Suprapubic skin (tissue), 4 donors: ENCODE results near the gene SMPD3. TPM values are rescaled to one million over a fixed set of nuclear protein-coding genes. Genes with fewer than 3 reads are reported as not detected.

Source experiments
- DNase-seq, 2 donors: peaks; one replicate each; pipeline ENCODE4 v3.0.0-alpha.2; 2019; ENCODE audit warnings: low spot score in 2 of 2
- H3K27ac ChIP-seq: fragments of 200-600 bp; sonication (generic); one replicate; pipeline ENCODE4 v1.5.1; 2019
- H3K27me3 ChIP-seq: fragments of 200-600 bp; sonication (generic); one replicate; pipeline ENCODE4 v1.5.1; 2019
- H3K36me3 ChIP-seq: fragments of 200-600 bp; sonication (generic); one replicate; pipeline ENCODE4 v1.5.1; 2019
- H3K4me1 ChIP-seq: fragments of 200-600 bp; sonication (generic); one replicate; pipeline ENCODE4 v1.5.1; 2019
- H3K4me3 ChIP-seq: fragments of 200-600 bp; sonication (generic); one replicate; pipeline ENCODE4 v1.5.1; 2019; ENCODE audit warnings: mild to moderate bottlenecking
- H3K9me3 ChIP-seq: fragments of 200-600 bp; sonication (generic); one replicate; pipeline ENCODE4 v1.5.1; 2019
- EP300 ChIP-seq: sonication (generic); formaldehyde crosslinking; IDR thresholded peaks from one replicate; pipeline ENCODE4 v1.6.1; 2017; ENCODE audit warnings: antibody characterized with exemption
- POLR2A ChIP-seq, 2 donors: fragments of 450-650 bp; IDR thresholded peaks; one replicate each; pipeline ENCODE4 v1.6.1; 2017; ENCODE audit warnings: antibody characterized with exemption in 2 of 2, mild to moderate bottlenecking in 2 of 2, moderate library complexity in 2 of 2
- POLR2AphosphoS5 ChIP-seq, 3 donors: sonication (generic); formaldehyde crosslinking; IDR thresholded peaks; one replicate each; pipeline ENCODE4 v1.6.1; 2017; ENCODE audit warnings: antibody characterized with exemption in 3 of 3
- WGBS: methylation state at CpG from one replicate; pipeline ENCODE4 v1.1.5; 2018; 5-methylcytosine and 5-hydroxymethylcytosine counted together
- total RNA-seq, 4 donors: library from RNA; depleted of rRNA; stranded (reverse); fragments of >200 nt; gene quantifications; one replicate each; pipeline ENCODE4 v1.1.0, GENCODE V29; 2016
- TF ChIP-seq, protein P1 (sequence below), 2 donors: fragments of 200-600 bp in 1 of 2; fragments of 450-650 bp in 1 of 2; sonication (generic) in 1 of 2; IDR thresholded peaks; one replicate each; pipeline ENCODE4 v1.5.1; 2016 to 2019; ENCODE audit warnings: antibody characterized with exemption in 2 of 2, mild to moderate bottlenecking in 1 of 2, moderate library complexity in 1 of 2

The SMPD3 gene
- total RNA-seq, 4 donors from 2014 or later = 26.2 to 64.9 (median 39.9) TPM

DNA sequence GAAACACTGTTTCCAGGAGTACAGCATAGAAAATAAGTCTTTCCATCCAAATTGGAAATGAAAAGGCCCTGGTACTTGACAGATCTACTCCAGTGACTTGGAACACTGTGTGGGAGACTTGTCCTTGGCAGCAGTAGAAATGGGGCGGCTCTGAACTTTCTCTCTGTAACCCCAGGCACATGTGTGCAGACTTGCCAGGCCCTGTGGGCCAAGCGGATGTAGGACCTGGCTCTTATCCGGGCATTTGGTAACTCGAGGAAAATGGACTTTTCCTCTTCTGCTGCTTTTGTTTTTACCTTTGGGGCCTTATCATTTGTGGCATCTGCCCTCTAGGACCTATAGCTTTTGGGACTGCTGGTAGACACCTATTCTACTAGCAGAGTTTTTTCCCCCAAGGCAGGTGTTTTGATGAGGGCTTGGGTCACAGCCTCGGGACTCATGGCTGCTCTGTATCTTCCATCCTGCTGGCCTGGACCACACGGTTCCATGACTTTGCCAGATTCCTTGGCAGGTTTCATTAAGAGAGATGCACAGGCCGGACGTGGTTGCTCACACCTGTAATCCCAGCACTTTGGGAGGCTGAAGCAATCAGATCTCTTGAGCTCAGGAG, 43.5 kb downstream of the SMPD3 start:
- 45% methylated on average over 8 of the region's 8 CpGs for WGBS

DNA sequence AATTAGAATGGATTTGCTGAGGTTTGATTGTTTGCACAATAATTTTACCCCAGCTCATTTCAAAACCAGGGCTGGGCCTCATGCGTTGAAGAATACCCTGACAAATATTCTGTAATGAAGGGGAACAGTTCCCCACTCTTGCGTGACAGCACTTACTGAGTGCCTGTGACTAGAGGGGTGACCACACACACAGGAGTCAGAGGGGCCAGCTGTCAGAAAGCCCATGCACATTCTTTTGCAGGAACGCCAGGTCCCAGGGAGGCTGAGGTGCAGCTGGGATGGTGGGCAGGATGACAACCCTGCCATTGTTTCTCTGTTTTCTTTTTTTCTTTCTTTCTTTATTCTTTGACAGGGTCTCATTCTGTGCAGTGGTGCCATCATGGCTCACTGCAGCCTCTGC, 44.6 kb downstream of the SMPD3 start:
- Histone ChIP-seq H3K4me3 (no peak overlapping the region), H3K36me3 (no peaks in the 10 kb centered on the region), H3K9me3 (no peaks in the 10 kb centered on the region), H3K27ac (no peak overlapping the region), H3K27me3 (no peaks in the 10 kb centered on the region), H3K4me1 (no peaks in the 10 kb centered on the region)
- TF ChIP-seq POLR2A (IDR thresholded peaks at IDR 0.05) = no peak
- no peak for TF ChIP-seq POLR2AphosphoS5 (IDR thresholded peaks at IDR 0.05)
- TF ChIP-seq, protein P1, sequence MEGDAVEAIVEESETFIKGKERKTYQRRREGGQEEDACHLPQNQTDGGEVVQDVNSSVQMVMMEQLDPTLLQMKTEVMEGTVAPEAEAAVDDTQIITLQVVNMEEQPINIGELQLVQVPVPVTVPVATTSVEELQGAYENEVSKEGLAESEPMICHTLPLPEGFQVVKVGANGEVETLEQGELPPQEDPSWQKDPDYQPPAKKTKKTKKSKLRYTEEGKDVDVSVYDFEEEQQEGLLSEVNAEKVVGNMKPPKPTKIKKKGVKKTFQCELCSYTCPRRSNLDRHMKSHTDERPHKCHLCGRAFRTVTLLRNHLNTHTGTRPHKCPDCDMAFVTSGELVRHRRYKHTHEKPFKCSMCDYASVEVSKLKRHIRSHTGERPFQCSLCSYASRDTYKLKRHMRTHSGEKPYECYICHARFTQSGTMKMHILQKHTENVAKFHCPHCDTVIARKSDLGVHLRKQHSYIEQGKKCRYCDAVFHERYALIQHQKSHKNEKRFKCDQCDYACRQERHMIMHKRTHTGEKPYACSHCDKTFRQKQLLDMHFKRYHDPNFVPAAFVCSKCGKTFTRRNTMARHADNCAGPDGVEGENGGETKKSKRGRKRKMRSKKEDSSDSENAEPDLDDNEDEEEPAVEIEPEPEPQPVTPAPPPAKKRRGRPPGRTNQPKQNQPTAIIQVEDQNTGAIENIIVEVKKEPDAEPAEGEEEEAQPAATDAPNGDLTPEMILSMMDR (IDR thresholded peaks at IDR 0.05) = no peak
- TF ChIP-seq EP300 = no peak
- 86% methylated on average over 3 of the region's 3 CpGs for WGBS
- no peak for DNase-seq

More for the DNA sequence above, 43.5 kb downstream of the SMPD3 start:
- Histone ChIP-seq H3K36me3 (no peaks in the 10 kb centered on the region), H3K27me3 (peaks cover 3% of the 10 kb centered on the region), H3K4me1 (no peaks in the 10 kb centered on the region), H3K4me3 (no peak overlapping the region), H3K27ac (no peak overlapping the region), H3K9me3 (no peaks in the 10 kb centered on the region)
- TF ChIP-seq, protein P1 (IDR thresholded peaks at IDR 0.05) = no peak
- TF ChIP-seq POLR2AphosphoS5 (IDR thresholded peaks at IDR 0.05) = no peak
- TF ChIP-seq EP300 = no peak
- TF ChIP-seq POLR2A (IDR thresholded peaks at IDR 0.05) = no peak
- no peak for DNase-seq

DNA sequence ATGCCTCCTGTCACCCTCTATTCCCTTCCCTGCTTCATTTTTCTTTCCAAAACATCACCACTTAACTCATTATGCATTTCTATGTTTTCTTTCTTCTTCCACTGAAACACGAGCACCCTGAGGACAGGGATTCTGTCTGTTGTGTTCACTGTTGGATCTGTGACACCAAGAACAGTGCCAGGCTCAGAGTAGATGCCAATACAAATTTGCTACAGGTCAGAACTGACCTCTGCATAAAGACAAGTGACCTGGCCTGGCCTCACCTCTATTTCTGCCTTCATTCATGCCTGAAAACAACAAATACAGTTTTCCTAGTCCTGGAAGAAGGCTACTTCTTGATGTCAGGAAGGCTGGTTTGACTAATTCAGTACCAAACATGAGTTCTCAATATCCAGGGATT, 45.1 kb downstream of the SMPD3 start:
- Histone ChIP-seq H3K36me3 (no peaks in the 10 kb centered on the region), H3K27me3 (no peaks in the 10 kb centered on the region)
- WGBS = 62% methylated on average over 1 of the region's 1 CpG

DNA sequence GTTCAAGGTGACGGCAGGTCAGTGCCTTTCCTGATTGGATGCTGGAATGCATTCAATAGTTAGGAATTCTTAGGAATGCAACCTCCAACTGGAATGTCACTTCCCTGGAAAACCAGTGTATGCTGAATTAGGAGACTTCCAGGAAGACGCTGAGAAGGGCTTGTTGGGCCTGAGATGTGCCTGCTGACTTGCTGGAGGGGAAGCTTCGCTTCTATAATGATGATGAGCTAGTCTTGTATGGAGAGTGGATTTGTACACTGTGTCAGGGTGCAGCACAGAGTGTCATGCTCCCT, 45.6 kb downstream of the SMPD3 start:
- Histone ChIP-seq H3K27me3 (no peaks in the 10 kb centered on the region), H3K27ac (no peak overlapping the region), H3K36me3 (no peaks in the 10 kb centered on the region), H3K9me3 (no peaks in the 10 kb centered on the region), H3K4me1 (no peaks in the 10 kb centered on the region), H3K4me3 (no peak overlapping the region)
- WGBS = 85% methylated on average over 3 of the region's 3 CpGs
- DNase-seq = no peak
- TF ChIP-seq POLR2A (IDR thresholded peaks at IDR 0.05) (no peak), POLR2AphosphoS5 (IDR thresholded peaks at IDR 0.05) (no peak), EP300 (no peak)
- TF ChIP-seq, protein P1 (IDR thresholded peaks at IDR 0.05) = no peak

More for the DNA sequence above, 45.1 kb downstream of the SMPD3 start:
- Histone ChIP-seq H3K27ac (no peak overlapping the region), H3K9me3 (no peaks in the 10 kb centered on the region), H3K4me3 (no peak overlapping the region), H3K4me1 (no peaks in the 10 kb centered on the region)
- no peak for TF ChIP-seq POLR2AphosphoS5 (IDR thresholded peaks at IDR 0.05)
- no peak for DNase-seq

DNA sequence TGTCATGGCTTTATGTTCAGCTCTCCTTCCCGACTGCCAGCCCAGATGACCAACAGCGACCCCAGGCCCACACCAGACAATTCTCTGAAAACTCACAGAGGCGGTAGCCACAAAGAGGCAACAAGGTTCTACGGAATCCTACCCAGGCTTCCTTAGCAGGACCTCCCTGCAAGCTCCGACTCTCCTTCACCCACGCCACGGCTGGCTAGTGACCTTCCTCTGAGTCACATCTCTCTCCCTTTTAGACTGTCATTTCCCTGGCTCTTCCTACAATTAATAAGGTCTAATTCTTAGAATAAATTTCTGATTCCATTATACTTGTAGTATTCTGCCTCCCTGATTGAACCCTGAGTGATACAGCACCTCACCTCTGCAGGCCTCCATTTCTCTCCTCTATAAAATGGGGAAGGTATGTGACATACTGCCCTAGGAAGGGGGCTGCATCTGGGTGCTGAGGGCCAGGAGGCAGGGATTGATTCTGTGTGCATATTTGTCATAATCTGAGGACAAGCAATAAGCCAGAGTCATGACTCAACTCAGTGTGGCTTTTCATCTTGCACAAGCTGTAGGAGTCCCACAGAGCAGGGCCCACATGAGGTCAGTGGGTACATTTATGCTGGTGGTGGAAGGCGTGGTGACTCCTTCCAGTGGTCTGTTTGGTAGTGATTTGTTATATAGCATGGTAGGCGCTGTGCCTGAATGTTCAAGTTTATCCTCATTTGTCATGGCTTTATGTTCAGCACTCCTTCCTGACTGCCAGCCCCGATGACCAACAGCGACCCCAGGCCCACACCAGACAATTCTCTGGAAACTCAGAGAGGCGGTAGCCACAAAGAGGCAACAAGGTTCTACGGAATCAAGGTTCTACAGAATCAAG, 46.2 kb downstream of the SMPD3 start:
- Histone ChIP-seq H3K4me3 (no peak overlapping the region), H3K9me3 (no peaks in the 10 kb centered on the region), H3K4me1 (no peaks in the 10 kb centered on the region), H3K36me3 (no peaks in the 10 kb centered on the region), H3K27ac (no peak overlapping the region), H3K27me3 (no peaks in the 10 kb centered on the region)
- DNase-seq = no peak
- WGBS = 78% methylated on average over 12 of the region's 13 CpGs
- TF ChIP-seq POLR2AphosphoS5 (IDR thresholded peaks at IDR 0.05) = no peak
- TF ChIP-seq POLR2A (IDR thresholded peaks at IDR 0.05) = no peak

DNA sequence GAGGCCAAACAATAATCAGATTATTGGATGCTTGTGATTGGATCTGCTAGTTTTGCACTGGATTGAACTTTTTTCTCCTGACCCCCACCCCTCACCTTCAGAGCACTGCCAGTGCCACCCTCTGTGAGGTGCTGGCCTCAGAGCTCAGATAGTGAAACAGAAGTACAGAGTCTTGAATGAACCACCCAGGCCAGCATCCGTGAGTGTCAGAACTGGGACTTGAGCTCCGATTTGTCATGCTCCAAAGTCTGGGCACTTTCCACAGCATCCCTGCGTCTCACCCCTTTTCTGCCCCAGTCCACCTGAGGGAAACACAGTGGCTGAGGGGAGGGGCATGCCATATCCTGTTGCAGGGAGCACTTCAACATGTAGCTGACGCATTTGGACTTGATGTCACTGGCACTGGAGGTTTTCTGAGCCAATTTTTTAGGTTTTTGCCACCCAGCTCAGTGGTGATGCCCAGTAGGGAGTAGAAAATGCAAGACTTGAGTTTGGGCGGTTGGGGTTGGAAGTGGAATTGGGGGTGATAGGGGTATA, 47.3 kb downstream of the SMPD3 start:
- TF ChIP-seq POLR2AphosphoS5 (IDR thresholded peaks at IDR 0.05) (no peak), POLR2A (IDR thresholded peaks at IDR 0.05) (no peak), EP300 (no peak)
- Histone ChIP-seq H3K27ac (no peak overlapping the region), H3K4me3 (no peak overlapping the region), H3K4me1 (no peaks in the 10 kb centered on the region), H3K27me3 (no peaks in the 10 kb centered on the region), H3K9me3 (no peaks in the 10 kb centered on the region), H3K36me3 (no peaks in the 10 kb centered on the region)
- WGBS = 73% methylated on average over 4 of the region's 5 CpGs
- no peak for DNase-seq
